Measurements from ENCODE around the gene RAB18. TPM values are rescaled to one million over a fixed set of nuclear protein-coding genes. Genes with fewer than 3 reads are reported as not detected.
A peak's percentile ranks its signal among the peaks of the same experiment; 100 is the strongest.
"Not testable (repeated sequence)": the region's sequence is repeated elsewhere in the genome, so short reads cannot be mapped to it uniquely, and the experiment has no call there.

The RAB18 gene
- total and polyA plus RNA-seq, 7 donors: 37.5 to 83.7 (median 53.2) TPM

DNA sequence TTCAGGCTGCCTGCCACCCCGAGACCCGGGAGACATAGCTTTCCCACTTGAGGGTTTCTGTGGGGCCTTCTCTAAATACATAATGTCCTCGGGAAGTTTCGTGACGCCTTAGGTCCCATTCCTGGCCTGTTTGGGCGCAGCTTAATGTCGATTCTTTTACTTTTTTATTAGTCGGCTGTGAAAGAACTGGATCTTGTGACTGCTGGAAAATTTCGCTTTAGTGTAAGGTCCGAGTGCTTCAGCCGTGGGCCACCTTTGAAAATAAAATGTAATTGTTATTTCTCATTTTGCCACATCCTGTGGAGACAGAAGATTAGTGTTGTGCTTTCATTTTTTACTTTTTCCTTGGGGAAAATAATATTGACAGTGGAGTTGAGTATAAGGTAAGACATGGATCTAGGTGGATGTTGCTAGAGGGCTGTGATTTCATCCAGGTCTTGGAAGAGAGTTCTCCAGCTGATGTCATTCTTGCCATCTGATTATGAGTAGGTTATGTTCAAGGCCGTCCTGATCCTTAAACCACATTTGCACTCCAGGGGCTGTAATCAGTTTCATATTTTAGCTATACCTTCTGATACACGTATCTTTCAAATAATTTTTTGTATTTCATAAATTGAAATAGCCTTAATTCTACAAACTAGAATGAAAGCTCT is 830 bp downstream of the RAB18 start:
- TF ChIP-seq EP300 (IDR thresholded peaks at IDR 0.05) (no peak), CTCF (IDR thresholded peaks at IDR 0.05) (no peak), POLR2AphosphoS5 (IDR thresholded peaks at IDR 0.05) (no peak), POLR2A (IDR thresholded peaks at IDR 0.05) (no peak)
- Histone ChIP-seq H3K9me3 (no peaks in the 10 kb centered on the region), H3K4me3 (peak overlapping the region; percentile 83 to 96 (median 88)), H3K27me3 (no peaks in the 10 kb centered on the region), H3K4me1 (peaks cover 0 to 54% (median 40%) of the 10 kb centered on the region in 4 donors), H3K36me3 (no peaks in the 10 kb centered on the region), H3K27ac (peak overlapping the region; percentile 89 to 98 (median 92))
- intact Hi-C loops (cut with DNase I): loop anchor here (5.0 kb wide), 1 partner anchor 263 kb away; the partner anchor contains the start of gene ACBD5
- DNase-seq: no peak
- WGBS, 2 donors: 1 to 3% methylated on average over 13 of the region's 13 CpGs

DNA sequence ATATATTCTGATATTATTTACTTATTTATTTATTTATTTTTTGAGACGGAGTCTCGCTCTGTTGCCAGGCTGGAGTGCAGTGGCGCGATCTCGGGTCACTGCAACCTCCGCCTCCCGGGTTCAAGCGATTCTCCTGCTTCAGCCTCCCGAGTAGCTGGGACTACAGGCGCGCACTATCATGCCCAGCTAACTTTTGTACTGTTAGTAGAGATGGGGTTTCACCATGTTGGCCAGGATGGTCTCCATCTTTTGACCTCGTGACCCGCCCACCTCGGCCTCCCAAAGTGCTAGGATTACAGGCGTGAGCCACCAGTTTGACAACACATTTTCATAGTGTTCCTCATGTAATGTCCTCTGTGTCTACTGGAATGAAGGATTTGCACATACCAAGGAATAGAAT is 1.4 kb downstream of the RAB18 start:
- peak overlapping the region in 3 of 4 donors; percentile 88 to 96 (median 88) for H3K4me3 ChIP-seq

DNA sequence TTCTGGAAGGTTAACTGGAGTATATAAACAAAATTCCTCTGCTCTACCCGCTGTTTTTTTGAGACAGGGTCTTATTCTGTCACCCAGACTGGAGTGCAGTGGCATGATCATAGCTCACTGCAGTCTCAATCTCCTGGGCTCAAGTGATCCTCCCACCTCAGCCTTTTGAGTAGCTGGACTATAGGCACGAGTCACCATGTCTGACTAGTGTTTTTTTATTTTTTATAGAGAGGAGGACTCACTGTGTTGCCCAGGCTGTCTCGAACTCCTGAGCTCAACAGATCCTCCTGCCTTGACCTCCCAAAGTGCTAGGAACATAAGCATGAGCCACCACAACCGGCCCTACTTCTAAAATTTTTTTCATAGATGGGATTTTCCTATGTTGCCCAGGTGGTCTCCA is 2.2 kb downstream of the RAB18 start:
- WGBS, 2 donors: 77 to 83% methylated on average over 4 of the region's 4 CpGs
- H3K4me3 ChIP-seq: peak overlapping the region in 1 of 4 donors; percentile 88
- H3K4me1 ChIP-seq: peaks cover 0 to 63% (median 43%) of the 10 kb centered on the region in 4 donors
- H3K36me3 ChIP-seq: peaks cover 0 to 4% (median 1%) of the 10 kb centered on the region in 4 donors
- H3K27ac ChIP-seq: peak overlapping the region in 2 of 4 donors; percentile 89 to 98
- TF ChIP-seq CTCF (IDR thresholded peaks at IDR 0.05) (no peak), POLR2AphosphoS5 (IDR thresholded peaks at IDR 0.05) (no peak), EP300 (IDR thresholded peaks at IDR 0.05) (no peak), POLR2A (IDR thresholded peaks at IDR 0.05) (no peak)
- no peaks in the 10 kb centered on the region for H3K9me3 ChIP-seq
- intact Hi-C loops (cut with DNase I): no loop called here
- DNase-seq: no peak
- no peaks in the 10 kb centered on the region for H3K27me3 ChIP-seq

More for the DNA sequence above, 1.4 kb downstream of the RAB18 start:
- Histone ChIP-seq H3K27ac (peak overlapping the region; percentile 89 to 98 (median 92)), H3K4me1 (peaks cover 0 to 59% (median 43%) of the 10 kb centered on the region in 4 donors)
- H3K36me3 ChIP-seq; DNase-seq; H3K27me3 ChIP-seq; intact Hi-C loops (cut with DNase I); H3K9me3 ChIP-seq: not testable (repeated sequence)
- 93 to 94% methylated on average over 15 of the region's 15 CpGs for WGBS, 2 donors

- intact Hi-C loops (cut with DNase I): no loop called here
- 66 to 70% methylated on average over 2 of the region's 2 CpGs for WGBS, 2 donors
Measured at GRCh38 chr10:27512548-27512947, 8.4 kb downstream of the RAB18 start.

More at GRCh38 chr10:27512548-27512947, 8.4 kb downstream of the RAB18 start:
- Histone ChIP-seq H3K4me3 (no peak overlapping the region), H3K4me1 (peaks cover 0 to 61% (median 27%) of the 10 kb centered on the region in 4 donors), H3K9me3 (no peaks in the 10 kb centered on the region), H3K27me3 (no peaks in the 10 kb centered on the region), H3K36me3 (peaks cover 0 to 27% (median 3%) of the 10 kb centered on the region in 4 donors), H3K27ac (no peak overlapping the region)
- no peak for TF ChIP-seq POLR2AphosphoS5 (IDR thresholded peaks at IDR 0.05)
- TF ChIP-seq EP300 (IDR thresholded peaks at IDR 0.05): no peak
- no peak for TF ChIP-seq CTCF (IDR thresholded peaks at IDR 0.05)
- TF ChIP-seq POLR2A (IDR thresholded peaks at IDR 0.05): no peak
- no peak for DNase-seq
